GM18951 (cell line): ENCODE data around the gene EFCAB3.
"Not testable (repeated sequence)": the region's sequence is repeated elsewhere in the genome, so short reads cannot be mapped to it uniquely, and the experiment has no call there.

ENCODE experiments used
- POLR2A ChIP-seq: IDR thresholded peaks from 4 replicates; pipeline ENCODE4 v1.6.1; 2011; ENCODE audit warnings: mild to moderate bottlenecking; ENCODE audit not compliant: insufficient read length, insufficient read depth; ENCODE audit errors: extremely low read depth
- in situ Hi-C: fragments of 300-500 bp; cut with MboI; formaldehyde crosslinking; loops from one replicate; pipeline ENCODE4 v1.12.0; 2022; ENCODE audit warnings: low sequenced_read_pairs, mixed read lengths, inconsistent platforms; ENCODE audit not compliant: unreplicated experiment

The EFCAB3 gene

GRCh38 chr17:62380253-62380652, at the start of gene EFCAB3:
Gene EFCAB3, plus strand, starts transcription at chr17:62380553. Its CDS starts 2,427 bp downstream, at chr17:62382980.
- TF ChIP-seq POLR2A, result no peak
- in situ Hi-C loops, result no loop called here

GRCh38 chr17:62336527-62336926, 43.8 kb upstream of the EFCAB3 start:
- TF ChIP-seq POLR2A, result no peak
- in situ Hi-C loops, result no loop called here

- no peak for TF ChIP-seq POLR2A
- in situ Hi-C loops, result no loop called here
These were observed 36.5 kb upstream of the EFCAB3 start for GRCh38 chr17:62343764-62344270.

DNA sequence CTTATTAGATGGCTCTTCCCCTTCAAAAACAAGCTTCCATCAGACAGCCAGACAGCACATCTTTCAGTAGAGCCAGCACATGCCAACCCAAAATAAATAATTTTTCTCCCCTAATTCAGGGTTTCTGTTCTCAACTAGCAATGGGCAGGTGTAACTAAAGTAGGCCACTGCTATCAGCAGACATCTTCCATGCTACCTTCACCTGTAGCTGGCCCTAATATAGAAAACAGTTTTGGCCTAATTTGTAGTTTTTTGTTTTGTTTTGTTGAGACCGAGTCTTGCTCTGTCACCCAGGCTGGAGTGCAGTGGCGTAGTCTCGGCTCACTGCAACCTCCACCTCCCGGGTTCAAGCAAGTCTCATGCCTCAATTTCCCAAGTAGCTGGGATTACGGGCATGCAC, 29.2 kb upstream of the EFCAB3 start:
- in situ Hi-C loops, result no loop called here
- no peak for TF ChIP-seq POLR2A

GRCh38 chr17:62366191-62366590, 14.2 kb upstream of the EFCAB3 start:
- in situ Hi-C loops, result no loop called here
- no peak for TF ChIP-seq POLR2A

DNA sequence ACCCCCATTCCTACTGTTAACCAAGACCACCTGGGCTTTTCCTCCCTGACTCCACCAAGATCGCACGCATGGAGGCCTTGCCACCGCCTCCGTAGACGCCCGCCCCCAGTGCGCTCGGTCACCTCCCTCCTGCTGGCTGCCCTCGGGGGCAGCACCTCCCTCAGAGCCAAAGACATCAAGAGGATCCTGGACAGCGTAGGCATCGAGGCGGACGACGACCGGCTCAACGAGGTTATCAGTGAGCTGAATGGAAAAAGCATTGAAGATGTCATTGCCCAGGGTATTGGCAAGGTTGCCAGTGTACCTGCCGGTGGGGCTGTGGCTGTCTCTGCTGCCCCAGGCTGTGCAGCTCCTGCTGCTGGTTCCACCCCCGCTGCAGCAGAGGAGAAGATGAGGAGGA, 1.2 kb downstream of the EFCAB3 start:
- in situ Hi-C loops, result no loop called here
- no peak for TF ChIP-seq POLR2A

- in situ Hi-C loops, result no loop called here
- TF ChIP-seq POLR2A, result no peak
These were observed 8.5 kb downstream of the EFCAB3 start for GRCh38 chr17:62388856-62389255.

DNA sequence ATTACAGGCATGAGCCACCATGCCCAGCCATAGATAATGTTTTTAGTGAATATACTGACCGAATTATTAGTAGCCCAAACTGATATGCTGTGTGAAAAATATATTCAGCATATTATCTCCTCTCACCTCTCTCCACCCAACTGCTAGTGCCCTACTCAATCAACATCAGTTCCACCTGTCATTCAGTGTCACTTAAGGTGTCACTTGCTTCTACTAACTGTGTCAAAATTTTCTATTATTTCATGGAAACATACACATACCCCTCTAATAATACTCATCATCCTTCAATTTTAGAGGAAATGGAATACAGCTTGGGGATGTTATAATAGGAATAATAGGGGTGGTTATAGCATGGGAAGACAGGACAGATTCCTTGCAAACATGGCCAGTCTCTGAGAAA, 12.6 kb downstream of the EFCAB3 start:
- TF ChIP-seq POLR2A, result no peak
- in situ Hi-C loops, result no loop called here

GRCh38 chr17:62398891-62399290, 18.5 kb downstream of the EFCAB3 start:
- no peak for TF ChIP-seq POLR2A
- in situ Hi-C loops, result no loop called here

DNA sequence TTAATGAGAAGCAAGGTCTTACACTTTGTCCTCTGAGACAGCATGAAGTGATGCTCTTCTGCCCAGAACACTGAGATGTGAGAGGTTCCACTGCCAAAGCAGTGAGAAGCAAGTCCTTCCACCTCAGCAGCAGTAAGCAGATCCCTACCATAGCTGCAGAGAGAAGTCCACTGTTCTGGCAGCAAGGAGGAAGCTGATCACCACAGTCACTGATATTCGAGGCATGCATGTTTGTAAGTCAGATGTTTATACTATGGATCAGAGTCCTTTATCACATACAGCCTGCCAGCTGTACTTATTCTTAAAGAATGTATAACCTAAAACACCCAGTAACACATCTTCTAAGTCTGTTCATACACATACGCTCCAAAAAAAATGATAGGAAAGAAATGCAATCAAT, 25.1 kb downstream of the EFCAB3 start:
- in situ Hi-C loops, result no loop called here
- no peak for TF ChIP-seq POLR2A

DNA sequence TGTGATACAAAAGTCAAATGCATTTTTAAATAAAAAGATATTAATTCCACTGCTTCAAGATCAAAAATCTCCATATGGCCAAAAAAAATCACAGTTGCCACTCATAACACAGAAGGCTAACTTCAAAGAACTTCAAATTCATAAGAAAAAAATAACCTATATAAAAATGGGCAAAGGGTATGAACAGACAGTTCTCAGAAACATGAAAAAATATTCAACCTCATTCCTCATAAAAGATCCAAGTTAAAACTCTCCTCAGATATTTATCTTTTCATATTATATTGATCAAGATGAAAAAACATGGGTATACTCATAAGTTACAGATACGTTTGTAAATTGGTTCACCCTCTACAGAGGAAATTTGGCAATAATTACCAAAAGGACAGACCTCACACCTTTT, 32.7 kb downstream of the EFCAB3 start:
- in situ Hi-C loops, result not testable (repeated sequence)

DNA sequence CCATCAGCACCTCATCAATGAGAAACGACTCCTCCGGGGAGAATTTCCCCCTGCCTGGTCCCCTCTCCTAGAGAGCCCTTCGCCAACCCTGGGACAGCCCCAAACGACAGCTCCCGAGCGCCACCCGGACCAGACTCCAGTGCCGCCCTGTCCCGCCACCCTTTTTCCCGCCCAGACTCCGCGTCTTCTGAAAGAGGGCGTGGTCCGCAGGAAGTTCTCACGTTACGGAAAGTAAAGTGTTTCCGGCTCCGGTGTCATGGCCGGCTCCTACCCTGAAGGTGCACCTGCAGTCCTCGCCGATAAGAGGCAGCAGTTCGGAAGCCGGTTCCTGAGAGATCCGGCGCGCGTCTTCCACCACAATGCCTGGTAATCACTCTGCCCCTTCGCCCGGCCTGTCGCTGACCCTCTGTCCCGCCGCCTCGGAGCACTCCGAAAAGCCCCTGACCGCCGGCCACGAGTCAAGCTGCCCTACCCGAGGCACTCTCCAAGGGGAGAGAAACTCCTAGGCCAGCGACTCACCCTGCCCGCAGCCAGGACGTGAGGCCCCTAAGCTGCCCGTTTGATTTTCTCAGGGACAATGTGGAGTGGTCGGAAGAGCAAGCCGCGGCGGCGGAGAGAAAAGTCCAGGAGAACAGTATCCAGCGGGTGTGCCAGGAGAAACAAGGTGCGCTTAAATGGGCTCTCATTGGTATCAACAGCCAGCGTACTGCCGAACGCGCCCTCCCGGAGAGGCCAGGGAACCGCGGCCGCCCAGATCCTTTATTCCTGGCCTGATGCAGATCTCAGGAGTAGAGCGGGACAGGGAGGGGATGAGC, 43.5 kb downstream of the EFCAB3 start, which contains the start of gene METTL2A:
TSS of gene METTL2A (plus strand) at position 251 of the 815 bp plus-strand sequence. CDS start at position 257, 6 bp downstream.
- TF ChIP-seq POLR2A, result peak; percentile 61
- in situ Hi-C loops, result not testable (repeated sequence)

GRCh38 chr17:62426214-62426613, 45.9 kb downstream of the EFCAB3 start:
- in situ Hi-C loops, result not testable (repeated sequence)

GRCh38 chr17:62435251-62435650, 54.9 kb downstream of the EFCAB3 start:
- in situ Hi-C loops, result not testable (repeated sequence)

DNA sequence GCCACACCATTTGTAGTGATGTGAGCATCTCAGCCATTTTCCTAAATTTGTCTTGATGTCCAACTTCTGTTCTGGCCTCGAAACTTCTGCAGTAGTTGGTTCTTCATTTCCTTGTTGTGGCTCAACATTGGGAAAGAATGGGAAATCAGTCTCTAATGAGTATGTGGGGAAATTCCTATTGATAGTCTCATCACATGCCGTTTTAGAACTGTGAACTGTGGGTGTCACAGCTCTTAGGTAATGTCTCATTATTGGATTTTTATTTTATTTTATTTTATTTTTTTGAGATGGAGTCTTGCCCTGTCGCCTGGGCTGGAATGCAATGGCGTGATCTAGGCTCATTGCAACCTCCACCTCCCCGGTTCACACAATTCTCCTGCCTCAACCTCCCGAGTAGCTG, 60.8 kb downstream of the EFCAB3 start:
- in situ Hi-C loops, result not testable (repeated sequence)
